GM10248 (cell line): ENCODE results near the gene STK26.

Source experiments
- CTCF ChIA-PET: fragments of 300-600 bp; sonication (Branson Sonifier 250); formaldehyde crosslinking; extraction: SDS; loops from one replicate; lab custom pipeline; 2021; ENCODE audit warnings: antibody characterized with exemption; lab: Yijun Ruan, JAX
- POLR2A ChIA-PET: fragments of 350-650 bp; sonication (Branson Sonifier 250); formaldehyde crosslinking; extraction: SDS; loops from one replicate; lab custom pipeline; 2020; ENCODE audit warnings: antibody characterized with exemption; lab: Yijun Ruan, JAX
- DNase-seq: peaks from one replicate; pipeline ENCODE4 v3.0.0; 2012; ENCODE audit errors: extremely low spot score
- TF ChIP-seq, protein P1 (sequence below): IDR thresholded peaks from 2 replicates; pipeline ENCODE4 v1.5.1; 2012; ENCODE audit warnings: mild to moderate bottlenecking, low read depth; ENCODE audit errors: extremely low read depth, missing control alignments, control extremely low read depth

Gene STK26

GRCh38 chrX:132063334-132063733, 40.2 kb downstream of the STK26 start:
- TF ChIP-seq, protein P1, sequence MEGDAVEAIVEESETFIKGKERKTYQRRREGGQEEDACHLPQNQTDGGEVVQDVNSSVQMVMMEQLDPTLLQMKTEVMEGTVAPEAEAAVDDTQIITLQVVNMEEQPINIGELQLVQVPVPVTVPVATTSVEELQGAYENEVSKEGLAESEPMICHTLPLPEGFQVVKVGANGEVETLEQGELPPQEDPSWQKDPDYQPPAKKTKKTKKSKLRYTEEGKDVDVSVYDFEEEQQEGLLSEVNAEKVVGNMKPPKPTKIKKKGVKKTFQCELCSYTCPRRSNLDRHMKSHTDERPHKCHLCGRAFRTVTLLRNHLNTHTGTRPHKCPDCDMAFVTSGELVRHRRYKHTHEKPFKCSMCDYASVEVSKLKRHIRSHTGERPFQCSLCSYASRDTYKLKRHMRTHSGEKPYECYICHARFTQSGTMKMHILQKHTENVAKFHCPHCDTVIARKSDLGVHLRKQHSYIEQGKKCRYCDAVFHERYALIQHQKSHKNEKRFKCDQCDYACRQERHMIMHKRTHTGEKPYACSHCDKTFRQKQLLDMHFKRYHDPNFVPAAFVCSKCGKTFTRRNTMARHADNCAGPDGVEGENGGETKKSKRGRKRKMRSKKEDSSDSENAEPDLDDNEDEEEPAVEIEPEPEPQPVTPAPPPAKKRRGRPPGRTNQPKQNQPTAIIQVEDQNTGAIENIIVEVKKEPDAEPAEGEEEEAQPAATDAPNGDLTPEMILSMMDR = no peak
- DNase-seq = no peak
- ChIA-PET CTCF (interaction anchor here (2.2 to 2.3 kb wide), 2 partner anchors 8 to 29 kb away, joined by 4 to 9 read pairs; no protein-coding TSS in a partner anchor), POLR2A (no interaction called here)

DNA sequence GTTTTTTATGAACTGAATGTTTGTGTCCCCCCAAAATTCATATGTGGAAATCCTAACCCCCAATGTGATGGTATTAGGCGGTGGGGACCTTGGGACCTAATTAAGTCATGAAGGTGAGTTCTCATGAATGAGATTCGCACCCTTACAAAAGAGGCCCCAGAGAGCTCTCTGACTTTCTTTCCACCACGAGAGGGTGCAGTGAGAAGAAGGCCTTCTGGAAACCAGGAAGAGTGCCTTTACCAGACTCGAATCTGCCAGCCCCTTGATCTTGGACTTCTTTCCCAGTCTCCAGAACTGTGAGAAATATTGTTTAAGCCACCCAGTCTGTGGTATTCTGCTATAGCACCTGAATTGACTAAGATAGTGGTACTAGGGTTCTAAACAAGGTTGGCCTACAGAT, 40.8 kb downstream of the STK26 start:
- TF ChIP-seq, protein P1 = no peak
- ChIA-PET CTCF (interaction anchor here (2.2 kb wide), 1 partner anchor 29 kb away, joined by 4 read pairs; no protein-coding TSS in a partner anchor), POLR2A (no interaction called here)
- DNase-seq = no peak

DNA sequence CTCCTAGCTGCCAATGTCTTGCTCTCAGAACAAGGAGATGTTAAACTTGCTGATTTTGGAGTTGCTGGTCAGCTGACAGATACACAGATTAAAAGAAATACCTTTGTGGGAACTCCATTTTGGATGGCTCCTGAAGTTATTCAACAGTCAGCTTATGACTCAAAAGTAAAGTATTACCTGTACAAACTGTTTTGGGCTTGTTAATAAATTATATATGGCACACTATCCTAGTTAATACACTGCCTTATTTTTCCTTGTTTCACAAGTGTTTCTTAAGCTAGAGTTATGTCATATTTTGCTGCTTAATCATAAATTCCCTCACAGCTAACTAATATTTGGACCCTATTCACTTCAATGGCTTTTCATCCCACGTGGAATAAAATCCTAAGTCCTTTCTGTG, 45.3 kb downstream of the STK26 start:
- CTCF ChIA-PET = interaction anchor here (1.1 to 1.6 kb wide), 3 partner anchors 14 to 227 kb away, joined by 3 read pairs; no protein-coding TSS in a partner anchor
- DNase-seq = no peak
- TF ChIP-seq, protein P1 = no peak
- POLR2A ChIA-PET = no interaction called here

GRCh38 chrX:132071254-132071653, 48.2 kb downstream of the STK26 start:
- DNase-seq = no peak
- TF ChIP-seq, protein P1 = no peak
- POLR2A ChIA-PET = no interaction called here
- CTCF ChIA-PET = interaction anchor here (0.9 to 2.9 kb wide), 11 partner anchors 9 to 230 kb away, joined by 3 to 11 read pairs (median 3); partner anchors contain the start of gene RAP2C

DNA sequence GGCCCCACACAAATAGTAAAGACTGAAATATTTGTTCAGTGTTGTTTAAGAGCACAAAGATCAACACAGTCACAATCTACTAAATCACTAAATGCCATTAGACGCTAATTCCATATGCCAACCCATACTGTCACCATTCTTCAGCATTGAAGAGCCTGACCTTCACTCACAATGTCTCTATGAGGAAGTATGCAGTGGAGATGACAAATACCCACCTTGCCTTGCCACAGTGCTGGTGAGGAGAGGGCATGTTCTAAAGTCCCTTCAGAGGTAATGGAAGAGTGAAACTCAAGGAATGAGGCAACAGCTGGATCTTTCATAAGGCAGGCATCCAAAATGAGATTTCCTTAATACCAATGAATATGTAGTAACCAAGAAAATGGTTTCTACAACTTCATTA, 54.3 kb downstream of the STK26 start:
- POLR2A ChIA-PET = no interaction called here
- no peak for DNase-seq
- CTCF ChIA-PET = no interaction called here
- TF ChIP-seq, protein P1 = no peak

DNA sequence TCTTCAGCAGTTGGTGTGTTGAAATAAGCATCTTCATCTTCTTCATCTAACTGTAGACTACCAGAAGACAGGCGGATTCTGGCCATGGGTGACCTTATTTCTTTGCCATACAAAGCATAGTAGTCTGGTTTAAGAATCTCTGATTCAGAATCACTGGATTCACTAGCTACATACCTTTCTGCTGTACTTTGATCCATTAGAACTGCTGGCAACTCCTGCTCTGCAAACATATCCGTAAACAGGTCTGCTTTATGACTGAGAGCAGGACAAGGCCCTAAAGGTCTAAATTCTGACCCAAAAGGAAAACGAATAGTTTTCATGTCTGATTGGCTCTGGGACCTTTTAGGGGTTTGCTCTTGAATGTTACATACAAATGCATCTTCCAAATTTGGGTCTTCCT, 54.8 kb downstream of the STK26 start:
- CTCF ChIA-PET = interaction anchor here (1.9 kb wide), 1 partner anchor 14 kb away, joined by 9 read pairs; no protein-coding TSS in a partner anchor
- TF ChIP-seq, protein P1 = no peak
- POLR2A ChIA-PET = no interaction called here
- DNase-seq = no peak

DNA sequence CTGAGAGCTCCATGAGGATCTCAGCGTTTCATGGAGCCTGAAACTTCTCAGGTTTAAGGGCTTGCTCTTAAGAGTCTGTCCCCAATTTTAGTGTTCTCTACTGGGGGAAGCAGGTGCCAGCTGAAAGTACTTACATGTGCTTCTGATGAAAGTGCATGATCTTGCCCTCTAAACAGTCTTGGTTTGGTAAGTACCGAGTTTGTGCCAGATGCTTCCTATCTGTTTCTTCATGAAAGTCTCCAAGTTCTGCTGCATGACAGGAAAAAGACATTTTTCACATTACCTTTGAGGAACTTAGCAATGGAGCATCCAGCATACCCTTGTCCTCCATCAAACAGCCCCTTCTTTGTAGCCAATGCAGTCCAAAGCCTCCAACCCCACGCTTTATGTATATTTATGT, 62.7 kb downstream of the STK26 start:
- no peak for DNase-seq
- ChIA-PET CTCF (interaction anchor here (1.4 kb wide), 1 partner anchor 133 kb away, joined by 4 read pairs; the partner anchor contains the start of gene RAP2C), POLR2A (no interaction called here)
- TF ChIP-seq, protein P1 = no peak
